ENCODE results near the gene SLC44A5. TPM values are rescaled to one million over a fixed set of nuclear protein-coding genes. Genes with fewer than 3 reads are reported as not detected.
"Not testable (repeated sequence)": the region's sequence is repeated elsewhere in the genome, so short reads cannot be mapped to it uniquely, and the experiment has no call there.

Gene SLC44A5
- total RNA-seq, 2 donors from 2014 or later: 3.6 to 5.4 TPM

DNA sequence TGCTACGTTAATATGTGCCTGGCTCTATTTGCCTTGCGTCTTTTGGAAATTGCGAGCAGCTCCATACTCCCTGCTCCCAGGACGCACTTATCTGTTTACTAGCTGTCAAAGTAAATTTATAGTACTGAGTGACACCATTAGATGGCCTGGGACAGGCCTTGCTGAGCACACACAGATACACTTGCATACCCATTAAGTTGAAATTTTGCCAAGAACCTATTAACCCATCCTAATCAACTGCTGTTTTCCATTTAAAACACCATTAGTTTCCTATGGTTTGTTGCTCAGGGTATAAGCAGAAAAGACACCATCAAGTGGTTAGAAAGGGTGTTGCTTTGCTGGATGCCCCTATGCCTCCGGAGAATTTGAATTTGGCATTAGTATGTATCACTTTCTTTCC is 187.3 kb downstream of the SLC44A5 start:
- Histone ChIP-seq H3K9me3 (no peaks in the 10 kb centered on the region), H3K36me3 (replicated peaks in 1 of 2; ENCODE audit: insufficient read depth in 1 of 2, low read depth in 2 of 2) (no peaks in the 10 kb centered on the region), H3K27ac (no peak overlapping the region), H3K4me3 (no peak overlapping the region), H3K27me3 (no peaks in the 10 kb centered on the region), H3K4me1 (peaks cover 7% of the 10 kb centered on the region)
- ATAC-seq: no peak
- no peak for TF ChIP-seq POLR2A (IDR thresholded peaks at IDR 0.05)
- TF ChIP-seq, protein P1, sequence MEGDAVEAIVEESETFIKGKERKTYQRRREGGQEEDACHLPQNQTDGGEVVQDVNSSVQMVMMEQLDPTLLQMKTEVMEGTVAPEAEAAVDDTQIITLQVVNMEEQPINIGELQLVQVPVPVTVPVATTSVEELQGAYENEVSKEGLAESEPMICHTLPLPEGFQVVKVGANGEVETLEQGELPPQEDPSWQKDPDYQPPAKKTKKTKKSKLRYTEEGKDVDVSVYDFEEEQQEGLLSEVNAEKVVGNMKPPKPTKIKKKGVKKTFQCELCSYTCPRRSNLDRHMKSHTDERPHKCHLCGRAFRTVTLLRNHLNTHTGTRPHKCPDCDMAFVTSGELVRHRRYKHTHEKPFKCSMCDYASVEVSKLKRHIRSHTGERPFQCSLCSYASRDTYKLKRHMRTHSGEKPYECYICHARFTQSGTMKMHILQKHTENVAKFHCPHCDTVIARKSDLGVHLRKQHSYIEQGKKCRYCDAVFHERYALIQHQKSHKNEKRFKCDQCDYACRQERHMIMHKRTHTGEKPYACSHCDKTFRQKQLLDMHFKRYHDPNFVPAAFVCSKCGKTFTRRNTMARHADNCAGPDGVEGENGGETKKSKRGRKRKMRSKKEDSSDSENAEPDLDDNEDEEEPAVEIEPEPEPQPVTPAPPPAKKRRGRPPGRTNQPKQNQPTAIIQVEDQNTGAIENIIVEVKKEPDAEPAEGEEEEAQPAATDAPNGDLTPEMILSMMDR (IDR thresholded peaks at IDR 0.05): no peak
- WGBS, 2 donors: 36 to 50% methylated on average over 5 of the region's 5 CpGs
- no peak for DNase-seq
- intact Hi-C loops (cut with DNase I): no loop called here

DNA sequence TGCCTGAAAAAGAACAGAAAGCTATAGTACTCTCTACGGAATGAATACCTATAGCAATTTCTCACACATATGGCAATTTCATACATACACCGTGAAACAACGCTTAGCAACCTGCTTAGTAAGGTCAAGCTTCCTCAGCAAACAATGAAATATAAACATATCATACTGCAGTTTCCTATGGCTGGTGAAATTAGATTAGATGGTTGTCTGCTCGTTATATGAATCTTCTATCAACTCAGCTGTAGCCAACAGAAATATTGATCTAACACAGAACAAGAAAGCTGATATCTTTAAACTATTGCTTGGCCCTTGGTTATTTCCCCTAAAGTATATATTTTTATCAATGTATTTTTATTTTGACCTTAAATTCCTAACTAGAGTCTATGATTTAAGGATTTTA is 187.8 kb downstream of the SLC44A5 start:
- Histone ChIP-seq H3K27ac (no peak overlapping the region), H3K27me3 (no peaks in the 10 kb centered on the region), H3K36me3 (replicated peaks in 1 of 2; ENCODE audit: insufficient read depth in 1 of 2, low read depth in 2 of 2) (no peaks in the 10 kb centered on the region), H3K4me1 (peaks cover 7% of the 10 kb centered on the region), H3K4me3 (no peak overlapping the region), H3K9me3 (no peaks in the 10 kb centered on the region)
- 28 to 41% methylated on average over 4 of the region's 4 CpGs for WGBS, 2 donors
- intact Hi-C loops (cut with DNase I): no loop called here
- no peak for TF ChIP-seq POLR2A (IDR thresholded peaks at IDR 0.05)
- TF ChIP-seq, protein P1 (IDR thresholded peaks at IDR 0.05): no peak
- ATAC-seq (no peak), DNase-seq (no peak)

DNA sequence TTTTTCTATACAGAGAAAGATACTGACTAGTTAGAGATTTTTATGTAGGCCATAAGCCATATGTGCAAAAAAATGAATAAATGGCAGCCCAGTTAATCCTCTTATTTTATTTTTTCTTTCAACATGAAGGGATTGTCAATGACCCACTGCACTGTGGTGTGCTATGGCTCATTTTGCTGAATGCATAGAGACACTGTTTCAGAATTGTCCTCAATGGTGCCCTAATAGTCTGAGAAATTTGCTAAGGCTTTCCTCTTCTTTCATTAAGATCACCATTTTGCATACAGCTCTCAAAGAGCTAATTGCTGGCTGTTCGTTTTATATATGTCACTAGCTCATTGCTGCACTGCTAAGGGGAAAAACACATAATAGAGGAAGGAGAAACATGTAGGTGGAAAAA is 189.5 kb downstream of the SLC44A5 start:
- intact Hi-C loops (cut with DNase I): no loop called here
- H3K4me1 ChIP-seq: peaks cover 7% of the 10 kb centered on the region
- WGBS, 2 donors: 69 to 84% methylated on average over 1 of the region's 1 CpG
- H3K27ac ChIP-seq: no peak overlapping the region
- peaks cover 0 to 6% (median 0%) of the 10 kb centered on the region in 3 donors for H3K9me3 ChIP-seq
- H3K27me3 ChIP-seq: no peaks in the 10 kb centered on the region
- ATAC-seq: no peak
- no peak for DNase-seq
- H3K36me3 ChIP-seq (replicated peaks in 1 of 2; ENCODE audit: insufficient read depth in 1 of 2, low read depth in 2 of 2): no peaks in the 10 kb centered on the region
- no peak for TF ChIP-seq POLR2A (IDR thresholded peaks at IDR 0.05)
- TF ChIP-seq, protein P1 (IDR thresholded peaks at IDR 0.05): no peak
- H3K4me3 ChIP-seq: no peak overlapping the region

DNA sequence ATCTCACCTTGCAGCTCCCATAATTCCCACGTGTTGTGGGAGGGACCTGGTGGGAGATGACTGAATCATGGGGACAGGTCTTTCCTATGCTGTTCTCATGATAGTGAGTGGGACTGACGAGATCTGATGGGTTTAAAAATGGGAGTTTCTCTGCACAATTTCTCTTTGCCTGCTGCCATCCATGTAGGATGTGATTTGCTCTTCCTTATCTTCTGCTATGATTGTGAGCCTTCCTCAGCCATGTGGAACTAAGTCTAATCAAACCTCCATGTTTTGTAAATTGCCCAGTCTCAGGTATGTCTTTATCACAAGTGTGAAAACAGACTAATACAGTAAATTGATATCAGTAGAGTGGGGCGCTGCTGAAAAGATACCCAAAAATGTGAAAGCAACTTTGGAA is 195.7 kb downstream of the SLC44A5 start:
- H3K4me3 ChIP-seq: no peak overlapping the region
- no peaks in the 10 kb centered on the region for H3K4me1 ChIP-seq
- no peaks in the 10 kb centered on the region for H3K36me3 ChIP-seq (replicated peaks in 1 of 2; ENCODE audit: insufficient read depth in 1 of 2, low read depth in 2 of 2)
- intact Hi-C loops (cut with DNase I): no loop called here
- no peak for TF ChIP-seq POLR2A (IDR thresholded peaks at IDR 0.05)
- TF ChIP-seq, protein P1 (IDR thresholded peaks at IDR 0.05): no peak
- peaks cover 0 to 16% (median 0%) of the 10 kb centered on the region in 3 donors for H3K9me3 ChIP-seq
- whole genome bisulfite sequencing, 2 donors: 67 to 69% methylated on average over 3 of the region's 3 CpGs
- DNase-seq: no peak
- no peak for ATAC-seq
- no peaks in the 10 kb centered on the region for H3K27me3 ChIP-seq
- no peak overlapping the region for H3K27ac ChIP-seq

DNA sequence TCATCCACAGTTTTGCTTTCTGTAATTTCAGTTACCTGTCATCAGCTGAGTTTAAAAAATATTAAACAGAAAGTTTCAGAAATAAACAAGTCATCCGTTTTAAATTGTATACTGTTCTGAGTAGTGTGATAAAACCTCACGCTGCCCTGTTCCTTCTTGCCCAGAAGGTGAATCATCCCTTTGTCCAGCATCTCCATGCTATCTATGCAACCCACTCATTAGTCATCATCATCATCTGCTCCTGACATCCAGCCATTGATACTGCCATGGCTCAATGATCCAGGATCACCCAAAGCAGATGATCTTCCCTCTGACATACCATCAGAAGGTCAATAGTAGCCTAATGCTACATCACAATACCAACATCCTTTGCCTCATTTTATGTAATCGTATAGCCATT is 198.3 kb downstream of the SLC44A5 start:
- DNase-seq: no peak
- H3K9me3 ChIP-seq: peaks cover 0 to 16% (median 0%) of the 10 kb centered on the region in 3 donors
- no peaks in the 10 kb centered on the region for H3K36me3 ChIP-seq (replicated peaks in 1 of 2; ENCODE audit: insufficient read depth in 1 of 2, low read depth in 2 of 2)
- ATAC-seq: no peak
- intact Hi-C loops (cut with DNase I): no loop called here
- TF ChIP-seq POLR2A (IDR thresholded peaks at IDR 0.05): no peak
- 58 to 62% methylated on average over 3 of the region's 3 CpGs for WGBS, 2 donors
- H3K4me3 ChIP-seq: no peak overlapping the region
- no peak overlapping the region for H3K27ac ChIP-seq
- no peaks in the 10 kb centered on the region for H3K27me3 ChIP-seq
- H3K4me1 ChIP-seq: no peaks in the 10 kb centered on the region

DNA sequence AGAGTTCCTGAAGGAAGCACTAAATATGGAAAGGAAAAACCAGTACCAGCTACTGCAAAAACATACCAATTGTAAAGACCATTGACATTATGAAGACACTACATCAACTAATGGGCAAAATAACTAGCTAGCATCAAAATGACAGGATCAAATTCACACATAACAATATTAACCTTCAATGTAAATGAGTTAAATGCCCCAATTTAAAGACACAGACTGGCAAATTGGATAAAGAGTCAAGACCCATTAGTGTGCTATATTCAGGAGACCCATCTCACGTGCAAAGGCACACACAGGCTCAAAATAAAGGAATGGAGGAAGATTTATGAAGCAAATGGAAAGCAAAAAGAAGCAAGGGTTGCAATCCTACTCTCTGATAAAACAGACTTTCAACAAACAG is 206.2 kb downstream of the SLC44A5 start:
- H3K9me3 ChIP-seq; H3K27me3 ChIP-seq; ATAC-seq; H3K27ac ChIP-seq; H3K4me1 ChIP-seq; DNase-seq; intact Hi-C loops (cut with DNase I); H3K4me3 ChIP-seq; H3K36me3 ChIP-seq (replicated peaks in 1 of 2; ENCODE audit: insufficient read depth in 1 of 2, low read depth in 2 of 2): not testable (repeated sequence)
- 27 to 40% methylated on average over 1 of the region's 1 CpG for WGBS, 2 donors

DNA sequence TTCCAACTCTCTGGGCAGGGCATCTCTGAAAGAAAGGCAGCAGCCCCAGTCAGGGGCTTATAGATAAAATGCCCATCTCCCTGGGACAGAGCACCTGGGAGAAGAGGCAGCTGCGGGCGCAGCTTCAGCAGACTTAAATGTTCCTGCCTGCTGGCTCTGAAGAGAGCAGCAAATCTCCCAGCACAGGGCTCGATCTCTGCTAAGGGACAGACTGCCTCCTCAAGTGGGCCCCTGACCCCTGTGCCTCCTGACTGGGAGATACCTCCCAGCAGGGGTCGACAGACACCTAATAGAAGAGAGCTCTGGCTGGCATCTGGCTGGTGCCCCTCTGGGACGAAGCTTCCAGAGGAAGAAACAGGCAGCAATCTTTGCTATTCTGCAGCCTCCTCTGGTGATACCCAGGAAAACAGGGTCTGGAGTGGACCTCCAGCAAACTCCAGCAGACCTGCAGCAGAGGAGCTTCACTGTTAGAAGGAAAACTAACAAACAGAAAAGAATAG is 207.7 kb downstream of the SLC44A5 start:
- H3K27ac ChIP-seq; H3K9me3 ChIP-seq; H3K4me1 ChIP-seq; H3K4me3 ChIP-seq; H3K27me3 ChIP-seq; intact Hi-C loops (cut with DNase I); DNase-seq; H3K36me3 ChIP-seq (replicated peaks in 1 of 2; ENCODE audit: insufficient read depth in 1 of 2, low read depth in 2 of 2); ATAC-seq: not testable (repeated sequence)
- 59 to 73% methylated on average over 3 to 5 of the region's 5 CpGs for WGBS, 2 donors
